ENCODE data around the gene RETREG1.
"Not testable (repeated sequence)": the region's sequence is repeated elsewhere in the genome, so short reads cannot be mapped to it uniquely, and the experiment has no call there.

The RETREG1 gene

GRCh38 chr5:16483361-16483760, 133.4 kb downstream of the RETREG1 start:
- DNase-seq = peak; percentile 41 to 44

- no peak for DNase-seq
Observed at GRCh38 chr5:16482891-16483290, 133.9 kb downstream of the RETREG1 start.

- DNase-seq = no peak
Observed at GRCh38 chr5:16480821-16481538, 135.8 kb downstream of the RETREG1 start.

- no peak for DNase-seq
Observed at GRCh38 chr5:16480144-16480543, 136.7 kb downstream of the RETREG1 start.

GRCh38 chr5:16477541-16477940, 139.3 kb downstream of the RETREG1 start:
- no peak for DNase-seq

GRCh38 chr5:16476417-16476816, 140.4 kb downstream of the RETREG1 start:
- not testable (repeated sequence) for DNase-seq

- DNase-seq = no peak
Observed at GRCh38 chr5:16471387-16471786, 145.4 kb downstream of the RETREG1 start.

GRCh38 chr5:16467363-16468219, 149.2 kb downstream of the RETREG1 start:
- no peak for DNase-seq

- DNase-seq = peak; percentile 99
Observed at GRCh38 chr5:16465544-16466432, 151.0 kb downstream of the RETREG1 start, which contains the start of gene ZNF622. TSS of gene ZNF622 (minus strand) at chr5:16465800. CDS start at chr5:16465665, 135 bp downstream.

- peak in 1 of 2 experiments; percentile 54 for DNase-seq
Observed at GRCh38 chr5:16464664-16465543, 151.9 kb downstream of the RETREG1 start.

GRCh38 chr5:16464231-16464630, 152.6 kb downstream of the RETREG1 start:
- DNase-seq = no peak

- peak; percentile 56 for DNase-seq
Observed at GRCh38 chr5:16461782-16462181, 155.0 kb downstream of the RETREG1 start.

- no peak for DNase-seq
Observed at GRCh38 chr5:16461026-16461425, 155.8 kb downstream of the RETREG1 start.

- no peak for DNase-seq
Observed at GRCh38 chr5:16459451-16459850, 157.3 kb downstream of the RETREG1 start.

- DNase-seq = no peak
Observed at GRCh38 chr5:16457853-16458252, 158.9 kb downstream of the RETREG1 start.

GRCh38 chr5:16457451-16457850, 159.3 kb downstream of the RETREG1 start:
- peak in 1 of 2 experiments; percentile 17 for DNase-seq

GRCh38 chr5:16456103-16456832, 160.5 kb downstream of the RETREG1 start:
- DNase-seq = peak; percentile 77 to 90

GRCh38 chr5:16455668-16456067, 161.1 kb downstream of the RETREG1 start:
- DNase-seq = no peak

GRCh38 chr5:16454686-16455085, 162.1 kb downstream of the RETREG1 start:
- no peak for DNase-seq

GRCh38 chr5:16453609-16454008, 163.2 kb downstream of the RETREG1 start:
- DNase-seq = peak; percentile 61 to 63

GRCh38 chr5:16450163-16450562, 166.6 kb downstream of the RETREG1 start:
- no peak for DNase-seq
